Measurements from ENCODE around the gene G2E3.
A peak's percentile ranks its signal among the peaks of the same experiment; 100 is the strongest.
"Not testable (repeated sequence)": the region's sequence is repeated elsewhere in the genome, so short reads cannot be mapped to it uniquely, and the experiment has no call there.

The G2E3 gene

DNA sequence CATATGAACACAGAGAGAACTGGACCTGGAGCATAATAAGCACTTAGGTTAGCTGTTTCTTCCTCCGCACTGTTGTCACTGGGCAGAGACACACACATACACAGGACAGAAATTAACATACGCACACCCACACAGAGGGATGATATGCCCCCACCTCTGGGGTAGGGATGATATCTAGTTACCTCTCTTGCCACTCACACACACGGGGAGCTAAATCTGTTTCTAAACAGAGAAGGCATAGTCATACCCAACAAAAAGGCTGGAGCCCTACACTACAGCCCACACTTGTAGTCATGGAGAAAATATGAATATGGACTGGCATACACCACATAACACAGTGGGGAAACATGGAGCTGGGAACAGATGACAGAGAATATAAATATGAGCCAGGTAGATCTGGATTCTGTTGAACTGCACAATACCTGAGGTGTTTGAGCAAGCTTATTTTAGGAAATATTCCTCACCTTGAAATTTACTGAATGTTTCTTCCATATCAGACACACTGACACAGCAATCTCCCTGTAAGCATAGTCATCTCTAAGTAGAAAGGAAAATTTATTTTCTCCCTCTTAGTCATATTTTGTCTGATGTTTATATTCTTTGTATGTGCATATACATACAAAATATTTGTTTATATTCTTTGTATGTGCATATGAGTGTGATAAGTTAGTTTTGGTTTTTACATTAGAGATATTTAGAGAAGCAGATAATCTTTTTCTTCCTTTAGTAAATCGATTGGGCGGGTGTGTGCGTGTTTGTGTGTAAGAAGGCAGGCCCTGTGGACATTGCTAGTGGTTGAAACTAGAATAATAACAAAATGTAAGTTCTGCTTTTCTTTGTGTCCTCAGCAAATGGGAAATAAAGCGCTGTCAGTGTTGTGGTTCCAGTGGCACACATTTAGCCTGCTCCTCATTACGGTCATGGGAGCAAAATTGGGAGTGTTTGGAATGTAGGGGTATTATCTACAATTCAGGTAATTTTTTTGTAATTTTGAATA, 42.3 kb downstream of the G2E3 start:
- DNase-seq (ENCODE audit: low spot score in 2 of 2) (no peak), ATAC-seq (ENCODE audit: low read depth) (no peak)
- no peaks in the 10 kb centered on the region for H3K4me1 Mint-ChIP-seq
- no peaks in the 10 kb centered on the region for H3K27me3 Mint-ChIP-seq
- H3K9me3 Mint-ChIP-seq: no peaks in the 10 kb centered on the region
- peaks cover 19% of the 10 kb centered on the region for H3K36me3 Mint-ChIP-seq
- H3K27ac Mint-ChIP-seq: peak overlapping the region; percentile 45
- no peak overlapping the region for H3K4me3 Mint-ChIP-seq

DNA sequence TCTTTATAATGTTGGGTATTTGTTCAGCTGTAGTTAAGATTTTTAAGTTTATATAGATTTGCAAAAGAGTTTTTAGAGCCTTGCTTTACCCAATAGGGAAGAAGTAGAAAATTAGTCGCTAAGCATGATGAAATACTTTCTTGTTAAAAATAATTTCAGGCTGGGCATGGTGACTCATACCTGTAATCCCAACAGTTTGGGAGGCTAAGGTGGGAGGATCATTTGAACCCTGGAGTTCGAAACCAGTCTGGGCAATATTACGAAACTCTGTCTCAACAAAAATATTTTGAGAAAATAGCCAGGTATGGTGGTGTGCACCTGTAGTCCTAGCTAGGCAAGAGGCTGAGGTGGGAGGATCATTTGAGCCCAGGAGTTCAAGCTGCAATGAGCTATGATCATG, 44.4 kb downstream of the G2E3 start:
- H3K27ac Mint-ChIP-seq: no peak overlapping the region
- H3K9me3 Mint-ChIP-seq: no peaks in the 10 kb centered on the region
- H3K4me3 Mint-ChIP-seq: no peak overlapping the region
- peaks cover 18% of the 10 kb centered on the region for H3K36me3 Mint-ChIP-seq
- DNase-seq (ENCODE audit: low spot score in 2 of 2) (no peak), ATAC-seq (ENCODE audit: low read depth) (no peak)
- no peaks in the 10 kb centered on the region for H3K27me3 Mint-ChIP-seq
- H3K4me1 Mint-ChIP-seq: no peaks in the 10 kb centered on the region

DNA sequence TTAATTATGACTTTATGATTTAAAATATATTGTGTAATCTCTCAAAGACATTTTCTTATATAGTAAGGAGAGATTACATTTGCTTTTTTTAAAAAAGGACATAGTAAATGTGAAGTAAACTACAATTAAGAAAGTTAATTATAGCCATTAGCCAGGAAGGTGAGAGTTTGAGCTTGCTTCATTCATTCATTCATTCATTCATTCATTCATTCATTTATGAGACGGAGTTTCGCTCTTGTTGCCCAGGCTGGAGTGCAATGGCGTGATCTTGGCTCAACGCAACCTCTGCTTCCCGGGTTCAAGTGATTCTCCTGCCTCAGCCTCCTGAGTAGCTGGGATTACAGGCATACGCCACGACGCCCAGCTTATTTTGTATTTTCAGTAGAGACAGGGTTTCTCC, 45.7 kb downstream of the G2E3 start:
- not testable (repeated sequence) for ATAC-seq (ENCODE audit: low read depth); H3K4me3 Mint-ChIP-seq; DNase-seq (ENCODE audit: low spot score in 2 of 2); H3K27ac Mint-ChIP-seq; H3K4me1 Mint-ChIP-seq; H3K27me3 Mint-ChIP-seq; H3K9me3 Mint-ChIP-seq
- H3K36me3 Mint-ChIP-seq: peaks cover 16% of the 10 kb centered on the region

DNA sequence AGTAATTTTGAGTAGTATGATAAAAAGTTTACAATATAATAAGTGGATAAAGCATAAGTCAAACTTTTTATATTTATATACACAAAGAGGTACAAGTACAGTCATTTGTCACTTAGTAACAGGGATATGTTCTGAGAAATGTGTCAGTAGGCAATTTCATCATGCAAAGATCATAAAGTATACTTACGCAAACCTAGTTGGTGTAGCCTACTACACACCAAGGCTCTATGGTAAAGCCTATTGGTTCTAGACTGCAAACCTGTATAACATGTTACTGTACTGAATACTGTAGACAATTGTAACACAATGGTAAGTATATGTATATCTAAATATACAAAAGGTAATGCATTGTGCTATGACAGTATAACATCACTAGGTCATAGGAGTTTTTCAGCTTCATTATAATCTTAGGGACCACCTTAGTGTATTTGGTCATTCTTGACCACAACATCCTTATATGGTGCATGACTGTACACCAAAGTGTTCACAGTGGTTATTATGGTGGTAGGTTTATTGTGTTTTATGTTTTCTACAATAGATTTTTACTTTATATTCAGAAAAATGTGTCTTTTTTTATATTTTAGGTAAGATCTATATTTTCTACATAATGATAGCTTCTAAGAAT, 48.3 kb downstream of the G2E3 start:
- Mint-ChIP-seq H3K9me3 (no peaks in the 10 kb centered on the region), H3K4me3 (no peak overlapping the region), H3K27me3 (no peaks in the 10 kb centered on the region), H3K27ac (no peak overlapping the region), H3K4me1 (no peaks in the 10 kb centered on the region), H3K36me3 (peaks cover 7% of the 10 kb centered on the region)
- ATAC-seq (ENCODE audit: low read depth): no peak
- DNase-seq (ENCODE audit: low spot score in 2 of 2): no peak

DNA sequence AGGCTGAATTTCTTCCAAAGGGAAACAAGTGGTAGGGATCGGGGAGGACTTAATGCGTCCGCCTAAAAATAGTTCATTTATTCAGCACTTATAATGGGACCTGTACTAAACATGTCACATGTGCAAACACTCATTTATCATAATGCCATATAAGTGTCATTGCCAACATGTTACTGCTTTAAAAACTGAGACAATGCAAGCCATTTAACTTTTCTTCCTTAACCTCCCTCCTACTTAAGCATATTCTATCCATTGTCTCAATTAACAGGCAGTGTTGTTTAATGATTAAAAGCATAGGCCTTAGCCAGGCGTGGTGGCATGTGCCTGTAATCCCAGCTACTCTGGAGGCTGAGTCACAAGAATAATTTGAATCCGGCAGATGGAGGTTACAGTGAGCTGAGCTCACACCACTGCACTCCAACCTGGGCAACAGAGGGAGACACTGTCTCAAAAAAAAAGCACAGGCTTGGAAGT, 49.6 kb downstream of the G2E3 start:
- Mint-ChIP-seq H3K36me3 (peaks cover 8% of the 10 kb centered on the region), H3K9me3 (no peaks in the 10 kb centered on the region), H3K27ac (no peak overlapping the region), H3K4me1 (no peaks in the 10 kb centered on the region), H3K27me3 (no peaks in the 10 kb centered on the region), H3K4me3 (no peak overlapping the region)
- no peak for ATAC-seq (ENCODE audit: low read depth)
- no peak for DNase-seq (ENCODE audit: low spot score in 2 of 2)

DNA sequence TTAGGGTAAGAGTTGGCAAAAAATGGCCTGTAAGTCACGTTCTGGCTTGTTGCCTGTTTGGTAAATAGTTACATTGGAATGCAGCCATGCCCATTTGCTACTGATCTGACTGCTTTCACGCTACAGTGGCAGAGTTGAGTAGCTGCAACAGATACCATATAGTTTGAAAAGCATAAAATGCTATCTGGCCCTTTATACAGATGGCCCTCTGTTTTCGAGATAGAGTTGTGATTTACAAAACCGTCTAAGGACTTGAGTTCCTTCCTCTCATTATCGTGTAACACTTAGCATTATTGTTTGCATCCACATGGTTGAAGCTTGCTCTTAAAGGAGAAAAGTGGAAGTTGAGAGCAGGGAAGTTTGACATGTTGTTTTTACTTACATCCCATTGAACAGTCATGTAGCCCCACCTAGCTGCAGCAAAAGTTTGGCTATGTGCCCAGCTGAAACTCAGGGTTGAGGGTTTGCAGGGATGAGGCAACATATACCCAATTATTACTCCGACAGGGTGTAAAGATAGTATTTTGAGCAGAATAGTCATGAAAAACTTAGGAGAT, 51.9 kb downstream of the G2E3 start:
- H3K36me3 Mint-ChIP-seq: peaks cover 5% of the 10 kb centered on the region
- peak in 1 of 2 donors; percentile 11 for DNase-seq (ENCODE audit: low spot score in 2 of 2)
- H3K27me3 Mint-ChIP-seq: no peaks in the 10 kb centered on the region
- no peaks in the 10 kb centered on the region for H3K4me1 Mint-ChIP-seq
- H3K9me3 Mint-ChIP-seq: no peaks in the 10 kb centered on the region
- H3K27ac Mint-ChIP-seq: peak overlapping the region; percentile 48
- ATAC-seq (ENCODE audit: low read depth): no peak
- no peak overlapping the region for H3K4me3 Mint-ChIP-seq

DNA sequence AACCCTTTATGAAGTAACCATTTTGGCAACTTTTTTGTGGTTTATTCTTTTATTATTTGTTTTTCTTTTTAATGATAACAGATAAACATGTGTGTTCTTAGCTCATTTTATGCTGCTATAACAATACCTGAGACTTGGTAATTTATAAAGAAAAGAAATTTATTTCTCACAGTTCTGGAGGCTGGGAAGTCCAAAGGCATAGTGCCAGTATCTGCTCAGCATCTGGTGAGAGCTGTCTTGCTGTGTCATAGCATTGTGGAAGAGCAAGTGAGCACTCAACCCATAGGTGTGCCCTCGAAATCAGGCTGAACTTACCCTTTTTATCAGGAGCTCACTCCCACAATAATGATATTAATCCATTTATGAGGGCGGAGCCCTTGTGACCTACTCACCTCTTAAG, 55.2 kb downstream of the G2E3 start:
- ATAC-seq (ENCODE audit: low read depth): no peak
- no peaks in the 10 kb centered on the region for H3K9me3 Mint-ChIP-seq

DNA sequence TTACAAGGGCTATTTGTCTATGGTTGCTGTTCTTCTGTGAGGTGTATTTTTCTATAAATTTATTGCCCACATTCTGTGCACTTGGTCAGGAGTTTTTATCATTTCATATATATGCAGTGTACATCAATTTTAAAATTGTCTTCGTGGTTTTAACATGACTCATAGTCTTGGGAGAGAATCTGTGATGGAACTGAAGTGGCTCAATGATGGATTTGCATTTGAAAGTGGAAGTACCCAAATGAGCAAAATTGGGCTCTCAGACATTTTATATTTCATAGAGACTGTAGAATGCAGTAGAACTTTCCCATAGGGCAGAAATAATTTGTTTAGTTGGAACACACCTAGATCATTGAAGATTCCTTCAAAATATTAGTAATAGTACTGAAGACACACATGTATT, 61.2 kb downstream of the G2E3 start:
- peak overlapping the region; percentile 25 for H3K4me3 Mint-ChIP-seq
- H3K27me3 Mint-ChIP-seq: no peaks in the 10 kb centered on the region
- no peaks in the 10 kb centered on the region for H3K9me3 Mint-ChIP-seq
- H3K27ac Mint-ChIP-seq: peak overlapping the region; percentile 83
- DNase-seq (ENCODE audit: low spot score in 2 of 2) (no peak), ATAC-seq (ENCODE audit: low read depth) (peak; percentile 20)
- peaks cover 9% of the 10 kb centered on the region for H3K36me3 Mint-ChIP-seq
- peaks cover 19% of the 10 kb centered on the region for H3K4me1 Mint-ChIP-seq

More for the DNA sequence above, 55.2 kb downstream of the G2E3 start:
- H3K4me1 Mint-ChIP-seq: no peaks in the 10 kb centered on the region
- no peaks in the 10 kb centered on the region for H3K27me3 Mint-ChIP-seq
- peaks cover 5% of the 10 kb centered on the region for H3K36me3 Mint-ChIP-seq
- H3K27ac Mint-ChIP-seq: no peak overlapping the region
- no peak for DNase-seq (ENCODE audit: low spot score in 2 of 2)
- H3K4me3 Mint-ChIP-seq: no peak overlapping the region

DNA sequence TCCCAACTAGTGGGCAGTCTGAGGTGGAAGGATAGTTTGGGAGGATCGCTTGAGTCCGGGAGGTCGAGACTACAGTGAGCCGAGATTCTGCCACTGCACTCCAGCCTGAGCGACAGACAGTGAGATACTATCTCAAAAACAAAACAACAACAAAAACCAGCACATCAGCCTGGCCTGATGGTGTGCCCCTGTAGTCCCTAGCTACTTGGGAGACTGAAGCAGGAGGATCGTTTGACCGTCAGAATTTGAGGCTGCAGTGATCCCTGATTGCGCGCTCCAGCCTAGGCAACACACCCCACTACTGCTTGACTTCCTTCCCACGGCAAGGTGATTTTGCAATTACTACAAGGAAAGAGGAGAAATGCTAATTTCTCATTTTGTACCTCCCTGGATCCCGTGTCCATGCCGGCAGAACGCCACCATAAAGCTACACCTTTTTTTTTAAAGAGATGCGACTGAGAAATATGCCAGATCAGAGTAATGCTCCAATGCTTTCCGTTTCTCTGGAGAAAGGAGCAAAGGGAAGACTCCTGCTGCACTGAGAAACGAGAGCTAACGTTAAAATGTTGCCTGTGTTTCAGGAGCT, 62.5 kb downstream of the G2E3 start:
- H3K27me3 Mint-ChIP-seq: no peaks in the 10 kb centered on the region
- DNase-seq (ENCODE audit: low spot score in 2 of 2): no peak

DNA sequence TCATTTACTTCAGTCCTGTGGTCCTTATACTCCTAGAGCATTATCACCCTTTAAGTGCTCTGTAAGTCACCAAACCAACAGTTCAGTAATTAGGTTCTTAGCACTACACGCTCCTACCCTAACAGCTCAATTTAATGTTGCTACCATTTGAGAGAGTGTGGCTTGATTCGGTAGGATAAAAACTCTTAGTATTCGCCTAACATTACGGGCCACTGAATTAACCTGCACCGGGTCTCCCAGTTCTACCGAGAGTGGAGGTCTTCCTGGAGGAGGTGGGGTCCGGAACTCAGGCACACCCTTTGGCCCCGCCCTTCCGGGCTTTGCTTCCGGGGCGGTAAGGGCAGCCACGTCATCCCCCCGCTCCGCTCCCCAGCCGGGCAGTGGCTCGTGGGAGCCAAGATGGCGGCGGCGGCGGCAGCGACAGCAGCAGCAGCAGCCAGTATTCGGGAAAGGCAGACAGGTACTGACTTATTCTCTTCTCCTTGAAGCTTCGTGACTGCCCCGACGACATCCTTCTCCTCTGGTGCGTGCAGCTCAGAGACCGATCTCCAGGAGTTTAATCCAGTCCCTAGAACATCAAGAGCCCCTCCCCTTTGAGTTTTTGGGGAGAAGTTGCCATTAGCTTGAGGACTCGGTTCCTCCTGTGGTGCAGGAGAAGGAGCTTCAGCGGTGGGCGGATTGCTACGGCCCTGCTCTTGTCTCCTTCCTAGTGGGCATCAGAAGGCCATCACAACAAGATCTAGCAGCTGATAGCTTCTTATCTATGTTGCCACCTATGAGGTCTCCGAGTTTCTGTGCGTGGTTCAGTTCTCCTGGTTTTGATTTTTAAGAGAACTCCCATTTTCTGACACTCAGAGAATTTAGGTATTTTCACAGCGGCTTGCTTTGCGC, 63.2 kb downstream of the G2E3 start, which contains the start of gene SCFD1:
SCFD1 (plus strand) TSS at position 380 of the 891 bp plus-strand sequence; CDS start at position 400, 20 bp downstream.
- peaks cover 7% of the 10 kb centered on the region for H3K36me3 Mint-ChIP-seq
- H3K4me3 Mint-ChIP-seq: peak within 1 kb of the TSS; percentile 98
- peak; percentile 87 for DNase-seq (ENCODE audit: low spot score in 2 of 2)
- peak; percentile 96 for ATAC-seq (ENCODE audit: low read depth)
- H3K9me3 Mint-ChIP-seq: no peaks in the 10 kb centered on the region
- H3K27ac Mint-ChIP-seq: peak within 1 kb of the TSS; percentile 94
- peaks cover 22% of the 10 kb centered on the region for H3K4me1 Mint-ChIP-seq
- no peaks in the 10 kb centered on the region for H3K27me3 Mint-ChIP-seq

More for the DNA sequence above, 62.5 kb downstream of the G2E3 start:
- Mint-ChIP-seq H3K27ac (peak overlapping the region; percentile 94), H3K4me1 (peaks cover 19% of the 10 kb centered on the region), H3K4me3 (peak overlapping the region; percentile 98), H3K9me3 (no peaks in the 10 kb centered on the region), H3K36me3 (peaks cover 7% of the 10 kb centered on the region)
- no peak for ATAC-seq (ENCODE audit: low read depth)

DNA sequence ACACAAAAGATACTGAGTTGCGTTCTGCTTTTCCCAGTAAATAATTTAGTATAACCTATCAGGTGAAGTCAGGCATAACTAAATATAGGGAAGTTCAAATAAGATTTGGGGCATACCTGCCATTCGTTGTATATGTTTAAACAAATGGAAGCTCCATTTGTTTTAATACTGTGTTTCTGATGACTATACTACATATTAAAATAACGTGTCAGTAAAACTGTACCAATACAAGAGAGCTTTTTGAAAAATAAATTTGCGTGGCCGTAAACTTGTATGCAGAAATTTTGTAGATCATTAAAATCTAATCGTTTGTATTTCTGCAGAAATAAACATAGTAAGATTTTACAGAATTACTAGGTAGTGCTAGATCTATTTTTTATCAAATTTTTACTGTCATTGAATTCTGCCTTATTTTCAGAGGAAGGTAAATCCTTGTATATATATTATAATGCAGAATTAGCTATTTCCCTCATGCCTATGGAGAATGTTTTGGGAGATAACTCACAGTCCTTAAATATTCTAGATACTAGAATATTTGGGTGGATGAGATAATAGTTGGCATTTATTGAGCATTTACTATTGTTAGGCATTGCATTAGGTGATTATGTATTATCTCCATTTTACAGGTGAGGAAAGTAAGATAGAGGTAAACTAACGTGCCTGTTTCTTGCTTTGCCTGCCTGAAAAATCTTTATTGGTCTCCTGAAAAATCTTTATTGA, 64.6 kb downstream of the G2E3 start:
- Mint-ChIP-seq H3K9me3 (no peaks in the 10 kb centered on the region), H3K4me3 (peak overlapping the region; percentile 68), H3K27ac (peak overlapping the region; percentile 35), H3K4me1 (peaks cover 27% of the 10 kb centered on the region), H3K36me3 (peaks cover 13% of the 10 kb centered on the region), H3K27me3 (no peaks in the 10 kb centered on the region)
- DNase-seq (ENCODE audit: low spot score in 2 of 2) (no peak), ATAC-seq (ENCODE audit: low read depth) (no peak)

DNA sequence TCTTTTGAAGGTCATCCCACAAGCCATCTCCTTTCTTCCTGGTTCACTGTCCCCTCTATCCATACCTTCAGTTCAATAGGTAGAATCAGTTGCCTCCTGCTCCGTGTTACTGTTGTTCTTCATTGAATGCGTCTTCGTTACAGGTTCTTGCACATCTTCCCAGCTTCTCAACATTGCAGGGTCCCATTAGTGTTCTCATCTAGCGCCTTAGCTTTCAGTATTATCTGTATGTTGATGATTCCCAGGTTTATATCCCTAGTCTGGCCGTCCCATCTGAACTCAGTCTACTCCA, 65.1 kb downstream of the G2E3 start:
- H3K27ac Mint-ChIP-seq: peak overlapping the region; percentile 35

DNA sequence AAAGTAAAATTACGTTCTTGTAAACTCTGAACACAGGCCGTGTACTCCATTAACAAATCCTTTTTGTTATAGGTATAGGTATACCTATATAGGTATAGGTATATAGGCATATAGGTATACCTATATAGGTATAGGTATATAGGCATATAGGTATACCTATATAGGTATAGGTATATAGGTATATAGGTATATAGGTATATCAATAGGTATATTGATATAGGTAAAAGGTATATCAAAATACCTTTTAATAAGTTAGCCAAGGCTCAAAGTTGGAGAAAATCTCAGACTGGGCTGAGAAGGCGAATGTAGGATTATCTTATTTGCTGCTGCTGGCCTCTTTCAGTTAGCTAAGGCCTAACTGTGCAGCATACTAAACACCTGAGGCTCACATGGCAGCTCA, 66.6 kb downstream of the G2E3 start:
- H3K9me3 Mint-ChIP-seq: no peaks in the 10 kb centered on the region
- no peak for ATAC-seq (ENCODE audit: low read depth)
- H3K4me1 Mint-ChIP-seq: peaks cover 24% of the 10 kb centered on the region
- no peaks in the 10 kb centered on the region for H3K27me3 Mint-ChIP-seq
- peaks cover 18% of the 10 kb centered on the region for H3K36me3 Mint-ChIP-seq
- no peak overlapping the region for H3K27ac Mint-ChIP-seq
- no peak overlapping the region for H3K4me3 Mint-ChIP-seq
- DNase-seq (ENCODE audit: low spot score in 2 of 2): no peak

More for the DNA sequence above, 65.1 kb downstream of the G2E3 start:
- Mint-ChIP-seq H3K27me3 (no peaks in the 10 kb centered on the region), H3K4me1 (peaks cover 27% of the 10 kb centered on the region), H3K4me3 (peak overlapping the region; percentile 61), H3K36me3 (peaks cover 18% of the 10 kb centered on the region), H3K9me3 (no peaks in the 10 kb centered on the region)
- ATAC-seq (ENCODE audit: low read depth): no peak
- no peak for DNase-seq (ENCODE audit: low spot score in 2 of 2)
